ENCODE results near the gene HTR1E. TPM values are rescaled to one million over a fixed set of nuclear protein-coding genes. Genes with fewer than 3 reads are reported as not detected.
"Not testable (repeated sequence)": the region's sequence is repeated elsewhere in the genome, so short reads cannot be mapped to it uniquely, and the experiment has no call there.

HTR1E gene
- total RNA-seq, 1 experiment from 2014 or later, result not detected

- no peak for DNase-seq (ENCODE audit: low read depth)
Measured at GRCh38 chr6:86973088-86973487, 35.8 kb downstream of the HTR1E start.

GRCh38 chr6:86978251-86978650 is 40.9 kb downstream of the HTR1E start:
- DNase-seq (ENCODE audit: low read depth), result no peak

- DNase-seq (ENCODE audit: low read depth), result no peak
Measured at GRCh38 chr6:87001494-87001893, 64.2 kb downstream of the HTR1E start.

GRCh38 chr6:87002391-87002790 is 65.1 kb downstream of the HTR1E start:
- DNase-seq (ENCODE audit: low read depth), result not testable (repeated sequence)

GRCh38 chr6:87006541-87006940 is 69.2 kb downstream of the HTR1E start:
- not testable (repeated sequence) for DNase-seq (ENCODE audit: low read depth)

GRCh38 chr6:87009581-87009980 is 72.3 kb downstream of the HTR1E start:
- DNase-seq (ENCODE audit: low read depth), result not testable (repeated sequence)

- DNase-seq (ENCODE audit: low read depth), result no peak
Measured at GRCh38 chr6:87012035-87012434, 74.7 kb downstream of the HTR1E start.

- no peak for DNase-seq (ENCODE audit: low read depth)
Measured at GRCh38 chr6:87012743-87013142, 75.4 kb downstream of the HTR1E start.

GRCh38 chr6:87016772-87017171 is 79.4 kb downstream of the HTR1E start:
- no peak for DNase-seq (ENCODE audit: low read depth)

GRCh38 chr6:87027021-87027420 is 89.7 kb downstream of the HTR1E start:
- no peak for DNase-seq (ENCODE audit: low read depth)

GRCh38 chr6:87029711-87030314 is 92.5 kb downstream of the HTR1E start:
- peak; percentile 11 for DNase-seq (ENCODE audit: low read depth)

- DNase-seq (ENCODE audit: low read depth), result no peak
Measured at GRCh38 chr6:87040729-87041128, 103.4 kb downstream of the HTR1E start.

GRCh38 chr6:87045521-87046075 is 108.3 kb downstream of the HTR1E start:
- no peak for DNase-seq (ENCODE audit: low read depth)

- DNase-seq (ENCODE audit: low read depth), result no peak
Measured at GRCh38 chr6:87049779-87050178, 112.5 kb downstream of the HTR1E start.

GRCh38 chr6:87053312-87053711 is 116.0 kb downstream of the HTR1E start:
- DNase-seq (ENCODE audit: low read depth), result no peak

- DNase-seq (ENCODE audit: low read depth), result no peak
Measured at GRCh38 chr6:87054143-87054833, 117.0 kb downstream of the HTR1E start.

- DNase-seq (ENCODE audit: low read depth), result no peak
Measured at GRCh38 chr6:87059943-87060342, 122.6 kb downstream of the HTR1E start.

- DNase-seq (ENCODE audit: low read depth), result no peak
Measured at GRCh38 chr6:87065117-87065516, 127.8 kb downstream of the HTR1E start.

Other genes starting within 250 kb of the HTR1E start
- not detected in 2 replicates for gene CGA, start 157.6 kb downstream of the HTR1E start, total RNA-seq (2014; rRNA removed; shearing (Covaris generic))
- 4.9 and 8.4 TPM in 2 replicates for gene ZNF292, start 218.0 kb downstream of the HTR1E start, total RNA-seq (2014; rRNA removed; shearing (Covaris generic))

All from Daoy (cell line).